HCT116 (cell line): Measurements from ENCODE around the gene NOXA1. TPM values are rescaled to one million over a fixed set of nuclear protein-coding genes. Genes with fewer than 3 reads are reported as not detected.

Experiments used
- ATAC-seq: fragments of 200-7000 bp; cut with Tn5 transposase; 2 replicates; pipeline ENCODE4 v1.9.1; 2020; ENCODE audit warnings: mild to moderate bottlenecking, moderate library complexity
- BruUV-seq: library from RNA; stranded (reverse); fragments of 400-500 nt; replicated peaks from 2 replicates; lab custom pipeline; 2021; lab: Mats Ljungman, UMichigan
- CTCF ChIA-PET: fragments of 300-600 bp; sonication (Branson Sonifier 250); formaldehyde crosslinking; loops from one replicate; lab custom pipeline; 2021; ENCODE audit warnings: antibody characterized with exemption; lab: Charles Lee
- POLR2A ChIA-PET: fragments of 300-600, 350-600 bp; sonication (Branson Sonifier 250); formaldehyde crosslinking; loops from one replicate; lab custom pipeline; 2021; ENCODE audit warnings: antibody characterized with exemption; lab: Charles Lee
- RAD21 ChIA-PET, 2 experiments: fragments of 300-600 bp; sonication (Branson Sonifier 250); formaldehyde crosslinking; loops; one replicate each; lab custom pipeline; 2023; ENCODE audit warnings: low total read pairs in 2 of 2; ENCODE audit not compliant: uncharacterized antibody in 2 of 2, unreplicated experiment in 2 of 2, low non-redundant PET in 1 of 2; lab: Charles Lee
- DNase-seq: peaks from one replicate; pipeline ENCODE4 v3.0.0-alpha.2; 2010; ENCODE audit warnings: low read depth, low spot score
- H2AFZ ChIP-seq: fragments of 200-600 bp; shearing (Covaris generic), sonication (generic); 2 replicates; pipeline ENCODE4 v1.6.1; 2017; ENCODE audit warnings: low read depth, mixed run types, mixed read lengths, antibody characterized with exemption, low read length; ENCODE audit not compliant: poor library complexity, severe bottlenecking
- H3K27ac ChIP-seq: 2 replicates; pipeline ENCODE4 v1.5.1; 2012; ENCODE audit warnings: low read depth, low read length
- H3K27me3 ChIP-seq: fragments of 200-600 bp; sonication (generic); 2 replicates; pipeline ENCODE4 v1.6.1; 2016; ENCODE audit warnings: mixed run types, low read length, mixed read lengths; ENCODE audit not compliant: insufficient read depth
- H3K36me3 ChIP-seq, 2 experiments: fragments of 200-500 bp in 1 of 2; fragments of 200-600 bp in 1 of 2; sonication (Bioruptor generic) in 1 of 2; sonication (generic) in 1 of 2; 2 replicates each; pipeline versions ENCODE4 v1.5.1 to v1.6.1; 2014 to 2016; ENCODE audit warnings: low read length in 2 of 2, inconsistent platforms in 1 of 2, mixed read lengths in 1 of 2, mixed run types in 1 of 2; ENCODE audit not compliant: insufficient read depth in 2 of 2, control insufficient read depth in 1 of 2
- H3K4me1 ChIP-seq, 2 experiments: fragments of 200-600 bp in 1 of 2; sonication (generic) in 1 of 2; 2 replicates each; pipeline versions ENCODE4 v1.5.1 to v1.6.1; 2012 to 2017; ENCODE audit warnings: low read length in 2 of 2, inconsistent platforms in 1 of 2, mild to moderate bottlenecking in 1 of 2, mixed read lengths in 1 of 2, mixed run types in 1 of 2, moderate library complexity in 1 of 2; ENCODE audit not compliant: insufficient read depth in 2 of 2, control insufficient read depth in 1 of 2
- H3K4me2 ChIP-seq: fragments of 200-600 bp; sonication (generic); 2 replicates; pipeline ENCODE4 v1.6.1; 2017; ENCODE audit warnings: mixed run types, low read length, mixed read lengths
- H3K4me3 ChIP-seq, 2 experiments: fragments of 200-600 bp in 1 of 2; sonication (generic) in 1 of 2; replicated peaks in 1 of 2; 2 replicates each; pipeline ENCODE4 v1.5.1; 2011 to 2016; ENCODE audit warnings: low read length in 2 of 2, control low read depth in 1 of 2, low read depth in 1 of 2, mild to moderate bottlenecking in 1 of 2, mixed read lengths in 1 of 2, mixed run types in 1 of 2
- H3K79me2 ChIP-seq: fragments of 200-600 bp; sonication (generic); 2 replicates; pipeline ENCODE4 v1.6.1; 2017; ENCODE audit warnings: mild to moderate bottlenecking, mixed run types, low read length, moderate library complexity, mixed read lengths; ENCODE audit not compliant: insufficient read depth
- H3K9ac ChIP-seq: fragments of 200-600 bp; sonication (generic); 2 replicates; pipeline ENCODE4 v1.6.1; 2016; ENCODE audit warnings: low read length, mixed read lengths
- H3K9me2 ChIP-seq: fragments of 200-600 bp; sonication (generic), shearing (Covaris generic); 2 replicates; pipeline ENCODE4 v1.6.1; 2017; ENCODE audit warnings: mixed run types, mild to moderate bottlenecking, moderate library complexity; ENCODE audit not compliant: insufficient read depth
- H3K9me3 ChIP-seq, 2 experiments: fragments of 200-500 bp in 1 of 2; fragments of 200-600 bp in 1 of 2; sonication (Bioruptor generic) in 1 of 2; sonication (generic) in 1 of 2; 2 replicates each; pipeline ENCODE4 v1.6.1; 2014 to 2017; ENCODE audit warnings: low read length in 2 of 2, mixed read lengths in 2 of 2, inconsistent platforms in 1 of 2, low read depth in 1 of 2, mild to moderate bottlenecking in 1 of 2, mixed run types in 1 of 2, moderate library complexity in 1 of 2; ENCODE audit not compliant: control insufficient read depth in 1 of 2, insufficient read depth in 1 of 2
- H4K20me1 ChIP-seq: fragments of 200-600 bp; sonication (generic), shearing (Covaris generic); 2 replicates; pipeline ENCODE4 v1.6.1; 2017; ENCODE audit warnings: mixed run types, mild to moderate bottlenecking, moderate library complexity; ENCODE audit not compliant: insufficient read depth
- CBX3 ChIP-seq: IDR thresholded peaks from 2 replicates; pipeline ENCODE4 v1.6.1; 2012; ENCODE audit warnings: low read depth
- CEBPB ChIP-seq: IDR thresholded peaks from 2 replicates; pipeline ENCODE4 v1.6.1; 2012; ENCODE audit warnings: low read depth
- EGR1 ChIP-seq: IDR thresholded peaks from 2 replicates; pipeline ENCODE4 v1.6.1; 2012; ENCODE audit warnings: low read depth
- ELF1 ChIP-seq: IDR thresholded peaks from 2 replicates; pipeline ENCODE4 v1.6.1; 2012; ENCODE audit warnings: low read depth, borderline replicate concordance
- EZH2phosphoT487 ChIP-seq: fragments of 200-600 bp; IDR thresholded peaks from 2 replicates; pipeline ENCODE4 v1.6.1; 2018; ENCODE audit warnings: antibody characterized with exemption, borderline replicate concordance
- FOSL1 ChIP-seq: IDR thresholded peaks from 2 replicates; pipeline ENCODE4 v1.6.1; 2012; ENCODE audit warnings: low read depth
- JUND ChIP-seq: IDR thresholded peaks from 2 replicates; pipeline ENCODE4 v1.6.1; 2012
- MAX ChIP-seq: IDR thresholded peaks from 2 replicates; pipeline ENCODE4 v1.6.1; 2012
- POLR2AphosphoS5 ChIP-seq: IDR thresholded peaks from 2 replicates; pipeline ENCODE4 v1.6.1; 2011; ENCODE audit warnings: mild to moderate bottlenecking, low read depth, low read length, moderate library complexity
- RAD21 ChIP-seq: IDR thresholded peaks from 2 replicates; pipeline ENCODE4 v1.6.1; 2012; ENCODE audit warnings: low read depth, mild to moderate bottlenecking
- TCF7L2 ChIP-seq: IDR thresholded peaks from 2 replicates; pipeline ENCODE4 v1.7.0; 2011; ENCODE audit warnings: borderline replicate concordance, inconsistent platforms; ENCODE audit not compliant: insufficient read depth, insufficient read length; ENCODE audit errors: extremely low read depth
- ZBTB33 ChIP-seq: IDR thresholded peaks from 2 replicates; pipeline ENCODE4 v1.6.1; 2011; ENCODE audit warnings: mild to moderate bottlenecking, low read length, moderate library complexity; ENCODE audit not compliant: insufficient replicate concordance; ENCODE audit errors: extremely low read depth
- ZFX ChIP-seq: fragments of 450-650 bp; IDR thresholded peaks from 2 replicates; pipeline ENCODE4 v1.6.1; 2017
- intact Hi-C: fragments of 100-400 bp; cut with micrococcal nuclease; formaldehyde crosslinking; loops from 2 replicates; pipeline ENCODE4 v1.10.0; 2022
- total RNA-seq: library from RNA; stranded (reverse); gene quantifications from one replicate; pipeline ENCODE4 v1.2.1, GENCODE V29; 2021; ENCODE audit not compliant: unreplicated experiment
- TF ChIP-seq, protein P1 (sequence below): IDR thresholded peaks from 2 replicates; pipeline ENCODE4 v1.6.1; 2012
- TF ChIP-seq, protein P2 (sequence below), 3 experiments: fragments of 200-600 bp in 1 of 3; sonication (generic) in 1 of 3; IDR thresholded peaks in 2 of 3; conservative IDR thresholded peaks in 1 of 3; 2 replicates each; pipeline ENCODE4 v1.5.1; 2012 to 2017; ENCODE audit warnings: low read depth in 2 of 3, low read length in 2 of 3, antibody characterized with exemption in 1 of 3, borderline replicate concordance in 1 of 3, control low read depth in 1 of 3, mild to moderate bottlenecking in 1 of 3, mixed read lengths in 1 of 3, mixed run types in 1 of 3, moderate library complexity in 1 of 3; ENCODE audit not compliant: insufficient read depth in 1 of 3

The NOXA1 gene
- total RNA-seq, 1 experiment from 2014 or later, result 13.2 TPM

- no peaks in the 10 kb centered on the region for H4K20me1 ChIP-seq
- H2AFZ ChIP-seq, result no peak overlapping the region
- peak overlapping the region; percentile 65 for H3K4me2 ChIP-seq
- intact Hi-C loops, result no loop called here
- no TSS peak for BruUV-seq
- POLR2A ChIA-PET, result interaction anchor here (0.7 kb wide), 1 partner anchor 20 kb away, joined by 3 read pairs; the partner anchor contains the start of gene ENTPD8
- DNase-seq (no peak), ATAC-seq (no peak)
- CTCF ChIA-PET, result no interaction called here
- H3K27ac ChIP-seq, result no peak overlapping the region; the same call in 1 of the 2 replicates
- peaks cover 19 to 46% of the 10 kb centered on the region in 2 experiments for H3K4me1 ChIP-seq
- H3K36me3 ChIP-seq, result peaks cover 7 to 12% of the 10 kb centered on the region in 2 experiments; a peak in 2 of 4 replicates
- no peaks in the 10 kb centered on the region for H3K9me3 ChIP-seq
- no peak overlapping the region for H3K4me3 ChIP-seq
- RAD21 ChIA-PET, result no interaction called here
- peaks cover 25% of the 10 kb centered on the region for H3K79me2 ChIP-seq
- no peaks in the 10 kb centered on the region for H3K9me2 ChIP-seq
- no peak for TF ChIP-seq TCF7L2
- no peak for TF ChIP-seq MAX
- no peak for TF ChIP-seq EGR1
- TF ChIP-seq, protein P1, sequence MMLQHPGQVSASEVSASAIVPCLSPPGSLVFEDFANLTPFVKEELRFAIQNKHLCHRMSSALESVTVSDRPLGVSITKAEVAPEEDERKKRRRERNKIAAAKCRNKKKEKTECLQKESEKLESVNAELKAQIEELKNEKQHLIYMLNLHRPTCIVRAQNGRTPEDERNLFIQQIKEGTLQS, result no peak
- TF ChIP-seq FOSL1, result no peak
- TF ChIP-seq POLR2AphosphoS5, result no peak
- no peak for TF ChIP-seq CBX3
- no peak for TF ChIP-seq RAD21
- no peak for TF ChIP-seq ELF1
- TF ChIP-seq, protein P2, sequence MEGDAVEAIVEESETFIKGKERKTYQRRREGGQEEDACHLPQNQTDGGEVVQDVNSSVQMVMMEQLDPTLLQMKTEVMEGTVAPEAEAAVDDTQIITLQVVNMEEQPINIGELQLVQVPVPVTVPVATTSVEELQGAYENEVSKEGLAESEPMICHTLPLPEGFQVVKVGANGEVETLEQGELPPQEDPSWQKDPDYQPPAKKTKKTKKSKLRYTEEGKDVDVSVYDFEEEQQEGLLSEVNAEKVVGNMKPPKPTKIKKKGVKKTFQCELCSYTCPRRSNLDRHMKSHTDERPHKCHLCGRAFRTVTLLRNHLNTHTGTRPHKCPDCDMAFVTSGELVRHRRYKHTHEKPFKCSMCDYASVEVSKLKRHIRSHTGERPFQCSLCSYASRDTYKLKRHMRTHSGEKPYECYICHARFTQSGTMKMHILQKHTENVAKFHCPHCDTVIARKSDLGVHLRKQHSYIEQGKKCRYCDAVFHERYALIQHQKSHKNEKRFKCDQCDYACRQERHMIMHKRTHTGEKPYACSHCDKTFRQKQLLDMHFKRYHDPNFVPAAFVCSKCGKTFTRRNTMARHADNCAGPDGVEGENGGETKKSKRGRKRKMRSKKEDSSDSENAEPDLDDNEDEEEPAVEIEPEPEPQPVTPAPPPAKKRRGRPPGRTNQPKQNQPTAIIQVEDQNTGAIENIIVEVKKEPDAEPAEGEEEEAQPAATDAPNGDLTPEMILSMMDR (IDR thresholded peaks at IDR 0.05 in 2 of 3, conservative IDR thresholded peaks at IDR 0.05 in 1 of 3; ENCODE audit: borderline replicate concordance in 1 of 3, insufficient read depth in 1 of 3, low read depth in 2 of 3, low read length in 2 of 3), result no peak
- TF ChIP-seq JUND, result no peak
- no peak for TF ChIP-seq ZFX
- no peak for TF ChIP-seq CEBPB
- no peak for TF ChIP-seq ZBTB33
- TF ChIP-seq EZH2phosphoT487, result no peak
- no peaks in the 10 kb centered on the region for H3K27me3 ChIP-seq
- H3K9ac ChIP-seq, result peak overlapping the region; percentile 4; the same call in 1 of the 2 replicates
Observed at GRCh38 chr9:137461316-137461662, 38.1 kb downstream of the NOXA1 start.
